K562 (cell line): ENCODE data around the gene SCAPER. TPM values are rescaled to one million over a fixed set of nuclear protein-coding genes. Genes with fewer than 3 reads are reported as not detected.

Experiments used
- ATAC-seq: fragments of 200-7000 bp; cut with Tn5 transposase; 3 replicates; pipeline ENCODE4 v1.9.1; 2020; ENCODE audit warnings: moderate library complexity
- BruUV-seq: library from RNA; stranded (reverse); fragments of 400-500 nt; replicated peaks from 2 replicates; lab custom pipeline; 2021; lab: Mats Ljungman, UMichigan
- CTCF ChIA-PET: fragments of 300-600 bp; formaldehyde crosslinking; extraction: SDS; loops from one replicate; lab custom pipeline; 2021; ENCODE audit warnings: low intra/inter-chr PET ratio; lab: Yijun Ruan, JAX
- POLR2A ChIA-PET: fragments of 300-600, 350-650 bp; sonication (Branson Sonifier 250); formaldehyde crosslinking; extraction: SDS; loops from one replicate; lab custom pipeline; 2021; ENCODE audit warnings: antibody characterized with exemption, inconsistent platforms; lab: Yijun Ruan, JAX
- DNase-seq, 4 experiments: peaks; one replicate each; pipeline versions ENCODE4 v3.0.0 to v3.0.0-alpha.2; 2011 to 2018; ENCODE audit warnings: low spot score in 3 of 4, mixed read lengths in 3 of 4; ENCODE audit errors: extremely low read depth in 1 of 4
- FAIRE-seq: peaks from 2 replicates; lab custom pipeline; 2011; peaks lifted over from hg19 to GRCh38; lab: Jason Lieb, UNC
- H2AFZ ChIP-seq: 2 replicates; pipeline ENCODE4 v1.6.0; 2011; ENCODE audit warnings: low read depth, low read length, control low read depth, inconsistent platforms
- H3K27ac ChIP-seq: fragments of 200-600 bp; 3 replicates; pipeline ENCODE4 v1.8.0; 2011; ENCODE audit warnings: low read depth, mild to moderate bottlenecking, control low read depth, inconsistent platforms, low read length, moderate library complexity, mixed read lengths; ENCODE audit errors: extremely low read depth
- H3K27me3 ChIP-seq, 2 experiments: fragments of 300-600 bp in 1 of 2; 2 replicates in 1 of 2; 3 replicates in 1 of 2; pipeline versions ENCODE4 v1.6.0 to v1.8.0; 2011; ENCODE audit warnings: inconsistent platforms in 2 of 2, low read length in 2 of 2, mild to moderate bottlenecking in 1 of 2, mixed read lengths in 1 of 2, moderate library complexity in 1 of 2; ENCODE audit not compliant: control insufficient read depth in 2 of 2, insufficient read depth in 2 of 2
- H3K36me3 ChIP-seq: fragments of 300-600 bp; 3 replicates; pipeline ENCODE4 v1.8.0; 2011; ENCODE audit warnings: mild to moderate bottlenecking, low read length, inconsistent platforms; ENCODE audit not compliant: control insufficient read depth, insufficient read depth
- H3K4me1 ChIP-seq, 2 experiments: fragments of 200-600 bp in 1 of 2; replicated peaks in 1 of 2; 2 replicates in 1 of 2; 3 replicates in 1 of 2; pipeline versions ENCODE4 v1.5.1 to v1.8.0; 2011; ENCODE audit warnings: inconsistent platforms in 2 of 2, low read length in 2 of 2, mild to moderate bottlenecking in 1 of 2, mixed read lengths in 1 of 2, moderate library complexity in 1 of 2; ENCODE audit not compliant: control insufficient read depth in 2 of 2, insufficient read depth in 2 of 2
- H3K4me2 ChIP-seq: 2 replicates; pipeline ENCODE4 v1.6.1; 2011; ENCODE audit warnings: low read length, control low read depth, inconsistent platforms, mixed read lengths; ENCODE audit not compliant: insufficient read depth
- H3K4me3 ChIP-seq: fragments of 200-600 bp; sonication (generic), shearing (Covaris generic); 2 replicates; pipeline ENCODE4 v1.5.1; 2016; ENCODE audit warnings: control low read depth, inconsistent platforms
- H3K79me2 ChIP-seq: fragments of 200-600 bp; 3 replicates; pipeline ENCODE4 v1.8.0; 2011; ENCODE audit warnings: low read length, inconsistent platforms; ENCODE audit not compliant: control insufficient read depth, insufficient read depth
- H3K9ac ChIP-seq, 2 experiments: 2 replicates each; pipeline versions ENCODE4 v1.6.0 to v1.6.1; 2011; ENCODE audit warnings: low read depth in 2 of 2, low read length in 2 of 2, control low read depth in 1 of 2, inconsistent platforms in 1 of 2, mild to moderate bottlenecking in 1 of 2, mixed read lengths in 1 of 2; ENCODE audit not compliant: insufficient read depth in 1 of 2
- H3K9me1 ChIP-seq: one replicate; pipeline ENCODE4 v1.6.0; 2011; ENCODE audit warnings: inconsistent platforms, mild to moderate bottlenecking, low read length, moderate library complexity; ENCODE audit not compliant: control insufficient read depth, insufficient read depth
- H3K9me3 ChIP-seq: replicated peaks from 2 replicates; pipeline ENCODE4 v1.5.1; 2011; ENCODE audit warnings: low read depth, low read length, inconsistent platforms; ENCODE audit not compliant: control insufficient read depth, insufficient read depth
- H4K20me1 ChIP-seq: replicated peaks from 2 replicates; pipeline ENCODE4 v1.6.1; 2011; ENCODE audit warnings: low read length, inconsistent platforms, mixed read lengths; ENCODE audit not compliant: control insufficient read depth, insufficient read depth
- ARID1B ChIP-seq: fragments of 450-650 bp; IDR thresholded peaks from 2 replicates; pipeline ENCODE4 v1.6.1; 2016; ENCODE audit warnings: antibody characterized with exemption, mild to moderate bottlenecking, inconsistent platforms
- GABPB1 ChIP-seq: sonication (generic); formaldehyde crosslinking; IDR thresholded peaks from 2 replicates; pipeline ENCODE4 v1.8.0; 2022; ENCODE audit warnings: mild to moderate bottlenecking, missing genetic modification reagents
- HOXB6 ChIP-seq: fragments of 250-450 bp; sonication (Bioruptor Pico); IDR thresholded peaks from 2 replicates; pipeline ENCODE4 v1.5.1; 2022; ENCODE audit warnings: mild to moderate bottlenecking, borderline replicate concordance
- KDM5B ChIP-seq: fragments of 200-600 bp; sonication (generic); IDR thresholded peaks from 2 replicates; pipeline ENCODE4 v1.6.1; 2012; ENCODE audit warnings: low read depth, mild to moderate bottlenecking, moderate library complexity, low read length, control low read depth, inconsistent platforms; ENCODE audit not compliant: insufficient replicate concordance
- PHF20 ChIP-seq: fragments of 450-650 bp; IDR thresholded peaks from 2 replicates; pipeline ENCODE4 v1.6.1; 2018; ENCODE audit not compliant: partially characterized antibody
- STAT5B ChIP-seq: fragments of 250-450 bp; sonication (Bioruptor Pico); IDR thresholded peaks from 2 replicates; pipeline ENCODE4 v1.8.0; 2021; ENCODE audit warnings: mild to moderate bottlenecking, inconsistent platforms
- ZBTB8A ChIP-seq: fragments of 450-650 bp; IDR thresholded peaks from 2 replicates; pipeline ENCODE4 v1.6.1; 2018; ENCODE audit warnings: mild to moderate bottlenecking, moderate library complexity; ENCODE audit not compliant: partially characterized antibody
- ZNF175 ChIP-seq: fragments of 200-800 bp; sonication (Bioruptor generic); IDR thresholded peaks from 2 replicates; pipeline ENCODE4 v1.6.1; 2016; ENCODE audit warnings: low read depth, mild to moderate bottlenecking, missing genetic modification characterization, missing compliant biosample characterization
- in situ Hi-C: fragments of 300-500 bp; cut with MboI; formaldehyde crosslinking; loops from 4 replicates; pipeline ENCODE4 v1.15.0; 2018; ENCODE audit warnings: inconsistent platforms, mixed read lengths
- intact Hi-C: fragments of 100-400 bp; cut with micrococcal nuclease; formaldehyde crosslinking; loops from 2 replicates; pipeline ENCODE4 v1.14.2; 2022
- polyA plus RNA-seq, 8 experiments: library from polyadenylated mRNA; depleted of rRNA in 4 of 8; stranded (reverse) in 5 of 8; unstranded in 3 of 8; fragments of >200 nt; fragmentation: Nextera tagmentation in 2 of 8; fragmentation: Illumina TruSeq in 1 of 8; extraction: Ambion mirVana in 2 of 8; extraction: Trizol in 1 of 8; gene quantifications; 2 replicates each; pipeline versions ENCODE4 v1.2.1 to v1.2.3, GENCODE V29; 2011 to 2014; ENCODE audit warnings: inconsistent platforms in 1 of 8, missing spikeins in 1 of 8
- total RNA-seq, 7 experiments: library from RNA; depleted of rRNA in 6 of 7; stranded (reverse); fragments of >200 nt in 6 of 7; fragmentation: Illumina TruSeq in 2 of 7; extraction: Trizol in 2 of 7; gene quantifications; 2 replicates each; pipeline versions ENCODE4 v1.2.1 to v1.2.3, GENCODE V29; 2011 to 2021; ENCODE audit warnings: low replicate concordance in 1 of 7
- TF ChIP-seq, protein P1 (sequence below), 2 experiments: fragments of 450-650 bp in 1 of 2; IDR thresholded peaks; 2 replicates each; pipeline ENCODE4 v1.6.1; 2011 to 2017; ENCODE audit warnings: low read depth in 2 of 2, antibody characterized with exemption in 1 of 2, borderline replicate concordance in 1 of 2, low read length in 1 of 2, mild to moderate bottlenecking in 1 of 2, mixed read lengths in 1 of 2; ENCODE audit not compliant: control insufficient read depth in 1 of 2

The SCAPER gene
- total and polyA plus RNA-seq, 9 of the 15 experiments (the other 6 are each of a cell fraction or from before 2014, with no cell fraction given), result 1.3 to 5.7 (median 3.2) TPM

- TF ChIP-seq ZNF175 (CRISPR knock-in tag), result no peak
- no peak for TF ChIP-seq ARID1B
Measured at GRCh38 chr15:76753131-76753530, 152.0 kb downstream of the SCAPER start (continued).

DNA sequence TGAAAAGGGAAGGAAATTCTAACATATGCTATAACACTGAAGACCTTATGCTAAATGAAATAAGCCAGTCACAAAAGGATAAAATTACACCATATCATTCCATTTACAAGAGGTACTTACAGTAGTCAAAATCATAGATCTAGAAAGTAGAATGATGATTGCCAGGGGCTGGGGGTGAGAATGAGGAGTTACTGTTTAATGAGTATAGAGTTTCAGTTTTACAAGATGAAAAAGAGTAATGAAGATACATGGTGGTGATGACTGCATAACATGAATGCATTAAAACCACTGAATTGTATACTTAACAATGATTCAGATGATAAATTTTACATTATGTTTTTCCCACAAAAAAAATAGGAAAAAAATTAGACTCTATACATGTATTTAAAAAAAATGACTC is 152.6 kb downstream of the SCAPER start:
- in situ Hi-C loops, result no loop called here
- Histone ChIP-seq H3K9me1 (no peaks in the 10 kb centered on the region), H2AFZ (no peak overlapping the region), H3K9ac (no peak overlapping the region), H3K4me2 (no peak overlapping the region), H3K4me3 (no peak overlapping the region), H3K4me1 (no peaks in the 10 kb centered on the region), H4K20me1 (no peaks in the 10 kb centered on the region), H3K9me3 (no peaks in the 10 kb centered on the region), H3K27me3 (no peaks in the 10 kb centered on the region), H3K79me2 (no peaks in the 10 kb centered on the region), H3K27ac (no peak overlapping the region), H3K36me3 (no peaks in the 10 kb centered on the region)
- intact Hi-C loops, result no loop called here
- POLR2A ChIA-PET, result no interaction called here
- BruUV-seq, result no TSS peak
- ATAC-seq, result no peak
- CTCF ChIA-PET, result no interaction called here
- no peak for DNase-seq
- TF ChIP-seq, protein P1, sequence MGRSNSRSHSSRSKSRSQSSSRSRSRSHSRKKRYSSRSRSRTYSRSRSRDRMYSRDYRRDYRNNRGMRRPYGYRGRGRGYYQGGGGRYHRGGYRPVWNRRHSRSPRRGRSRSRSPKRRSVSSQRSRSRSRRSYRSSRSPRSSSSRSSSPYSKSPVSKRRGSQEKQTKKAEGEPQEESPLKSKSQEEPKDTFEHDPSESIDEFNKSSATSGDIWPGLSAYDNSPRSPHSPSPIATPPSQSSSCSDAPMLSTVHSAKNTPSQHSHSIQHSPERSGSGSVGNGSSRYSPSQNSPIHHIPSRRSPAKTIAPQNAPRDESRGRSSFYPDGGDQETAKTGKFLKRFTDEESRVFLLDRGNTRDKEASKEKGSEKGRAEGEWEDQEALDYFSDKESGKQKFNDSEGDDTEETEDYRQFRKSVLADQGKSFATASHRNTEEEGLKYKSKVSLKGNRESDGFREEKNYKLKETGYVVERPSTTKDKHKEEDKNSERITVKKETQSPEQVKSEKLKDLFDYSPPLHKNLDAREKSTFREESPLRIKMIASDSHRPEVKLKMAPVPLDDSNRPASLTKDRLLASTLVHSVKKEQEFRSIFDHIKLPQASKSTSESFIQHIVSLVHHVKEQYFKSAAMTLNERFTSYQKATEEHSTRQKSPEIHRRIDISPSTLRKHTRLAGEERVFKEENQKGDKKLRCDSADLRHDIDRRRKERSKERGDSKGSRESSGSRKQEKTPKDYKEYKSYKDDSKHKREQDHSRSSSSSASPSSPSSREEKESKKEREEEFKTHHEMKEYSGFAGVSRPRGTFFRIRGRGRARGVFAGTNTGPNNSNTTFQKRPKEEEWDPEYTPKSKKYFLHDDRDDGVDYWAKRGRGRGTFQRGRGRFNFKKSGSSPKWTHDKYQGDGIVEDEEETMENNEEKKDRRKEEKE (IDR thresholded peaks at IDR 0.05; ENCODE audit: borderline replicate concordance in 1 of 2, control insufficient read depth in 1 of 2, low read depth in 2 of 2, low read length in 1 of 2), result no peak
- no peak for TF ChIP-seq PHF20
- no peak for TF ChIP-seq HOXB6 (CRISPR knock-in tag)
- TF ChIP-seq STAT5B (CRISPR knock-in tag), result no peak
- no peak for TF ChIP-seq ZBTB8A
- TF ChIP-seq GABPB1, result no peak
- no peak for TF ChIP-seq KDM5B
- FAIRE-seq, result no peak
